SIG-M5 (cell line): ENCODE results near the gene MPPED1.

Experiments
- DNase-seq: peaks from one replicate; lab custom pipeline; 2025; lab: John Stamatoyannopoulos, UW

The MPPED1 gene

GRCh38 chr22:43526117-43526655 lies 114.4 kb downstream of the MPPED1 start:
- no peak for DNase-seq

GRCh38 chr22:43526946-43527345 lies 115.1 kb downstream of the MPPED1 start:
- DNase-seq = no peak

GRCh38 chr22:43528601-43529360 lies 117.0 kb downstream of the MPPED1 start:
- DNase-seq = no peak

GRCh38 chr22:43529461-43529860 lies 117.6 kb downstream of the MPPED1 start:
- no peak for DNase-seq

GRCh38 chr22:43529934-43530333 lies 118.1 kb downstream of the MPPED1 start:
- no peak for DNase-seq

GRCh38 chr22:43530349-43531201 lies 118.8 kb downstream of the MPPED1 start:
- no peak for DNase-seq

GRCh38 chr22:43531651-43532050 lies 119.8 kb downstream of the MPPED1 start:
- DNase-seq = no peak

GRCh38 chr22:43532301-43533155 lies 120.7 kb downstream of the MPPED1 start:
- no peak for DNase-seq

- no peak for DNase-seq
Observed at GRCh38 chr22:43533156-43533530, 121.3 kb downstream of the MPPED1 start.

- no peak for DNase-seq
Observed at GRCh38 chr22:43533656-43534428, 122.0 kb downstream of the MPPED1 start.

GRCh38 chr22:43534916-43535315 lies 123.1 kb downstream of the MPPED1 start:
- no peak for DNase-seq

GRCh38 chr22:43535336-43535735 lies 123.5 kb downstream of the MPPED1 start:
- no peak for DNase-seq

GRCh38 chr22:43535741-43536140 lies 123.9 kb downstream of the MPPED1 start:
- DNase-seq = no peak

GRCh38 chr22:43537019-43537585 lies 125.3 kb downstream of the MPPED1 start:
- no peak for DNase-seq

- no peak for DNase-seq
Observed at GRCh38 chr22:43539572-43540528, 128.0 kb downstream of the MPPED1 start.

GRCh38 chr22:43540529-43540923 lies 128.7 kb downstream of the MPPED1 start:
- no peak for DNase-seq

- no peak for DNase-seq
Observed at GRCh38 chr22:43541022-43541421, 129.2 kb downstream of the MPPED1 start.

GRCh38 chr22:43541462-43542407 lies 129.9 kb downstream of the MPPED1 start:
- no peak for DNase-seq
